OCI-LY7 (cell line): ENCODE measurements around the gene UGT1A6. TPM values are rescaled to one million over a fixed set of nuclear protein-coding genes. Genes with fewer than 3 reads are reported as not detected.

Experiments
- BruUV-seq: library from RNA; stranded (reverse); fragments of 400-500 nt; replicated peaks from 2 replicates; lab custom pipeline; 2021; lab: Mats Ljungman, UMichigan
- CTCF ChIA-PET: fragments of 300-600 bp; sonication (Branson Sonifier 250); formaldehyde crosslinking; loops from one replicate; lab custom pipeline; 2022; ENCODE audit warnings: antibody characterized with exemption; ENCODE audit not compliant: unreplicated experiment; lab: Charles Lee
- POLR2A ChIA-PET: fragments of 300-600 bp; sonication (Branson Sonifier 250); formaldehyde crosslinking; loops from one replicate; lab custom pipeline; 2022; ENCODE audit warnings: antibody characterized with exemption; lab: Charles Lee
- DNase-seq: peaks from one replicate; pipeline ENCODE4 v3.0.0-alpha.2; 2015; ENCODE audit warnings: low spot score
- H2AFZ ChIP-seq: fragments of 200-600 bp; sonication (generic), shearing (Covaris generic); 2 replicates; pipeline ENCODE4 v1.6.1; 2014; ENCODE audit warnings: mild to moderate bottlenecking, antibody characterized with exemption, low read length, moderate library complexity
- H3K27ac ChIP-seq: fragments of 200-600 bp; sonication (generic); 2 replicates; pipeline ENCODE4 v1.5.1; 2014; ENCODE audit warnings: mixed run types, low read depth, mild to moderate bottlenecking, moderate library complexity, low read length, inconsistent platforms; ENCODE audit not compliant: poor library complexity, severe bottlenecking
- H3K36me3 ChIP-seq: fragments of 200-600 bp; sonication (generic); 2 replicates; pipeline ENCODE4 v1.6.1; 2014; ENCODE audit warnings: mild to moderate bottlenecking, antibody characterized with exemption, low read length, moderate library complexity, mixed read lengths; ENCODE audit not compliant: insufficient read depth
- H3K4me1 ChIP-seq: fragments of 200-600 bp; sonication (generic); 2 replicates; pipeline ENCODE4 v1.5.1; 2014; ENCODE audit warnings: mild to moderate bottlenecking, low read length; ENCODE audit not compliant: insufficient read depth, poor library complexity, severe bottlenecking
- H3K4me2 ChIP-seq: fragments of 200-600 bp; sonication (generic); 2 replicates; pipeline ENCODE4 v1.6.1; 2014; ENCODE audit warnings: mild to moderate bottlenecking, low read length
- H3K4me3 ChIP-seq: fragments of 200-600 bp; sonication (generic); 2 replicates; pipeline ENCODE4 v1.5.1; 2014; ENCODE audit warnings: mild to moderate bottlenecking, low read depth, low read length; ENCODE audit not compliant: poor library complexity, severe bottlenecking
- H3K79me2 ChIP-seq: fragments of 200-600 bp; sonication (generic); 2 replicates; pipeline ENCODE4 v1.6.1; 2016; ENCODE audit warnings: low read depth, mild to moderate bottlenecking, low read length, moderate library complexity, mixed read lengths; ENCODE audit not compliant: insufficient read depth
- H3K9me2 ChIP-seq: fragments of 200-600 bp; sonication (generic); 2 replicates; pipeline ENCODE4 v1.6.1; 2016; ENCODE audit warnings: mild to moderate bottlenecking, low read length, mixed read lengths; ENCODE audit not compliant: insufficient read depth
- H3K9me3 ChIP-seq: fragments of 200-600 bp; sonication (generic); 2 replicates; pipeline ENCODE4 v1.6.1; 2014; ENCODE audit warnings: mild to moderate bottlenecking, mixed run types, low read length, mixed read lengths
- H4K20me1 ChIP-seq: fragments of 200-600 bp; sonication (generic); 2 replicates; pipeline ENCODE4 v1.6.1; 2014; ENCODE audit warnings: mild to moderate bottlenecking, antibody characterized with exemption, low read length, moderate library complexity, mixed read lengths; ENCODE audit not compliant: insufficient read depth
- CTCF ChIP-seq: fragments of 200-600 bp; sonication (generic); conservative IDR thresholded peaks from 2 replicates; pipeline ENCODE4 v1.5.1; 2014; ENCODE audit warnings: mild to moderate bottlenecking, antibody characterized with exemption, low read length, moderate library complexity, mixed read lengths
- EZH2phosphoT487 ChIP-seq: fragments of 200-600 bp; sonication (generic); IDR thresholded peaks from 2 replicates; pipeline ENCODE4 v1.6.1; 2018; ENCODE audit warnings: low read depth, borderline replicate concordance, mild to moderate bottlenecking, mixed run types, antibody characterized with exemption, low read length, moderate library complexity, mixed read lengths
- intact Hi-C: fragments of 100-400 bp; cut with micrococcal nuclease; formaldehyde crosslinking; loops from one replicate; pipeline ENCODE4 v1.10.0; 2022; ENCODE audit not compliant: unreplicated experiment
- total RNA-seq, 2 experiments: library from RNA; depleted of rRNA in 1 of 2; stranded (reverse); fragments of >200 nt in 1 of 2; shearing (Covaris generic) in 1 of 2; gene quantifications; 2 replicates each; pipeline ENCODE4 v1.2.3, GENCODE V29; 2014 to 2022

UGT1A6 gene
- total RNA-seq, 2 experiments from 2014 or later, result not detected

- intact Hi-C loops, result no loop called here
- POLR2A ChIA-PET, result no interaction called here
- H4K20me1 ChIP-seq, result no peaks in the 10 kb centered on the region
- no peak overlapping the region for H3K4me2 ChIP-seq
- H2AFZ ChIP-seq, result no peak overlapping the region
- no TSS peak for BruUV-seq
- H3K36me3 ChIP-seq, result no peaks in the 10 kb centered on the region
- H3K79me2 ChIP-seq, result no peaks in the 10 kb centered on the region
- no peak for DNase-seq
- CTCF ChIA-PET, result no interaction called here
- no peaks in the 10 kb centered on the region for H3K9me3 ChIP-seq
- no peak overlapping the region for H3K4me3 ChIP-seq
- no peaks in the 10 kb centered on the region for H3K4me1 ChIP-seq
- H3K27ac ChIP-seq, result no peak overlapping the region
- H3K9me2 ChIP-seq, result no peaks in the 10 kb centered on the region
- TF ChIP-seq EZH2phosphoT487, result no peak
- TF ChIP-seq CTCF, result no peak
Observed at GRCh38 chr2:233811732-233812131, 119.0 kb downstream of the UGT1A6 start.

- DNase-seq, result no peak
- intact Hi-C loops, result no loop called here
- Histone ChIP-seq H3K9me2 (no peaks in the 10 kb centered on the region), H3K9me3 (no peaks in the 10 kb centered on the region), H4K20me1 (no peaks in the 10 kb centered on the region), H3K79me2 (no peaks in the 10 kb centered on the region), H3K4me3 (no peak overlapping the region), H2AFZ (no peak overlapping the region), H3K27ac (no peak overlapping the region), H3K4me2 (no peak overlapping the region), H3K4me1 (no peaks in the 10 kb centered on the region), H3K36me3 (no peaks in the 10 kb centered on the region)
- no TSS peak for BruUV-seq
- CTCF ChIA-PET, result interaction anchor here (0.6 kb wide), 1 partner anchor 530 kb away, joined by 3 read pairs; no protein-coding TSS in a partner anchor
- TF ChIP-seq CTCF (no peak), EZH2phosphoT487 (no peak)
- POLR2A ChIA-PET, result interaction anchor here (0.5 kb wide), 1 partner anchor 14 kb away, joined by 3 read pairs; no protein-coding TSS in a partner anchor
Observed at GRCh38 chr2:233813236-233814055, 120.8 kb downstream of the UGT1A6 start.
